ENCODE data around the gene CDC42EP3. TPM values are rescaled to one million over a fixed set of nuclear protein-coding genes. Genes with fewer than 3 reads are reported as not detected.

CDC42EP3 gene
- total RNA-seq, 1 experiment from 2014 or later: 31.5 TPM

GRCh38 chr2:37633234-37633633, 38.2 kb downstream of the CDC42EP3 start:
- H3K27ac Mint-ChIP-seq: no peak overlapping the region
- no peaks in the 10 kb centered on the region for H3K36me3 Mint-ChIP-seq
- ATAC-seq (no peak), DNase-seq (ENCODE audit: low spot score) (no peak)
- no peak overlapping the region for H3K4me3 Mint-ChIP-seq
- ChIA-PET POLR2A (no interaction called here), CTCF (interaction anchor here (0.9 kb wide), 1 partner anchor 219 kb away, joined by 3 read pairs; no protein-coding TSS in a partner anchor)
- TF ChIP-seq CBFB (CRISPR knock-in tag; IDR thresholded peaks at IDR 0.05; ENCODE audit: low read depth): no peak
- no peak for TF ChIP-seq ZBTB21 (CRISPR knock-in tag; IDR thresholded peaks at IDR 0.05; ENCODE audit: borderline replicate concordance)
- no peak for TF ChIP-seq GABPB1 (CRISPR knock-in tag; IDR thresholded peaks at IDR 0.05)
- TF ChIP-seq ZNF219 (CRISPR knock-in tag; IDR thresholded peaks at IDR 0.05; ENCODE audit: borderline replicate concordance): no peak
- no peak for TF ChIP-seq ZNF232 (CRISPR knock-in tag; IDR thresholded peaks at IDR 0.05)
- TF ChIP-seq ATF3 (CRISPR knock-in tag; conservative IDR thresholded peaks at IDR 0.05): no peak
- no peak for TF ChIP-seq IRF2 (CRISPR knock-in tag; IDR thresholded peaks at IDR 0.05; ENCODE audit: borderline replicate concordance, low read depth)
- no peak for TF ChIP-seq GRHL2 (CRISPR knock-in tag; IDR thresholded peaks at IDR 0.05; ENCODE audit: insufficient replicate concordance, severe bottlenecking)
- TF ChIP-seq CREM (CRISPR knock-in tag; IDR thresholded peaks at IDR 0.05): no peak
- TF ChIP-seq NR1H2 (CRISPR knock-in tag; IDR thresholded peaks at IDR 0.05): no peak
- TF ChIP-seq ERG (CRISPR knock-in tag; IDR thresholded peaks at IDR 0.05): no peak
- H3K9me3 Mint-ChIP-seq: no peaks in the 10 kb centered on the region; the same call in 1 of the 2 replicates
- H3K27me3 Mint-ChIP-seq (ENCODE audit: low read depth): no peaks in the 10 kb centered on the region; the same call in 1 of the 2 replicates
- H3K4me1 Mint-ChIP-seq: peaks cover 10% of the 10 kb centered on the region

- TF ChIP-seq OVOL2 (CRISPR knock-in tag; IDR thresholded peaks at IDR 0.05; ENCODE audit: borderline replicate concordance): no peak
- H3K36me3 Mint-ChIP-seq: no peaks in the 10 kb centered on the region
- ChIA-PET CTCF (interaction anchor here (0.9 kb wide), 1 partner anchor 218 kb away, joined by 3 read pairs; no protein-coding TSS in a partner anchor), POLR2A (interaction anchor here (0.5 kb wide), 1 partner anchor 28 kb away, joined by 4 read pairs; no protein-coding TSS in a partner anchor)
- H3K27ac Mint-ChIP-seq: no peak overlapping the region
- no peaks in the 10 kb centered on the region; the same call in 1 of the 2 replicates for H3K27me3 Mint-ChIP-seq (ENCODE audit: low read depth)
- H3K4me3 Mint-ChIP-seq: no peak overlapping the region
- peaks cover 8% of the 10 kb centered on the region for H3K4me1 Mint-ChIP-seq
- ATAC-seq (no peak), DNase-seq (ENCODE audit: low spot score) (no peak)
- no peaks in the 10 kb centered on the region; the same call in 1 of the 2 replicates for H3K9me3 Mint-ChIP-seq
Observed at GRCh38 chr2:37632310-37632709, 39.1 kb downstream of the CDC42EP3 start.

GRCh38 chr2:37631698-37632097, 39.7 kb downstream of the CDC42EP3 start:
- ATAC-seq: no peak
- no peak overlapping the region for H3K27ac Mint-ChIP-seq
- H3K36me3 Mint-ChIP-seq: no peaks in the 10 kb centered on the region
- TF ChIP-seq NFATC4 (CRISPR knock-in tag; IDR thresholded peaks at IDR 0.05) (no peak), ZBTB43 (CRISPR knock-in tag; IDR thresholded peaks at IDR 0.05) (no peak), ZNF425 (CRISPR knock-in tag; conservative IDR thresholded peaks at IDR 0.05) (no peak), MXD4 (CRISPR knock-in tag; IDR thresholded peaks at IDR 0.05; ENCODE audit: borderline replicate concordance) (no peak)
- no peaks in the 10 kb centered on the region; the same call in 1 of the 2 replicates for H3K27me3 Mint-ChIP-seq (ENCODE audit: low read depth)
- DNase-seq (ENCODE audit: low spot score): no peak
- ChIA-PET CTCF (no interaction called here), POLR2A (interaction anchor here (0.5 kb wide), 1 partner anchor 29 kb away, joined by 4 read pairs; no protein-coding TSS in a partner anchor)
- H3K4me1 Mint-ChIP-seq: peaks cover 2% of the 10 kb centered on the region; the same call in 1 of the 2 replicates
- H3K4me3 Mint-ChIP-seq: no peak overlapping the region
- no peaks in the 10 kb centered on the region; the same call in 1 of the 2 replicates for H3K9me3 Mint-ChIP-seq
